HG03558 (cell line): ENCODE results near the gene ERGIC1.

Experiments used
- ATAC-seq: cut with Tn5 transposase; IDR thresholded peaks from one replicate; pipeline ENCODE4 v1.9.1; 2021; ENCODE audit warnings: moderate number of reproducible peaks; ENCODE audit not compliant: unreplicated experiment; ENCODE audit errors: extremely low read depth

The ERGIC1 gene

GRCh38 chr5:172897481-172898217 is 63.6 kb downstream of the ERGIC1 start:
- ATAC-seq = no peak

- no peak for ATAC-seq
Observed at GRCh38 chr5:172898218-172898842, 64.3 kb downstream of the ERGIC1 start.

GRCh38 chr5:172898843-172899369 is 64.9 kb downstream of the ERGIC1 start:
- no peak for ATAC-seq

GRCh38 chr5:172899436-172899835 is 65.4 kb downstream of the ERGIC1 start:
- no peak for ATAC-seq

- no peak for ATAC-seq
Observed at GRCh38 chr5:172901012-172901780, 67.1 kb downstream of the ERGIC1 start.

- ATAC-seq = no peak
Observed at GRCh38 chr5:172901788-172902496, 67.9 kb downstream of the ERGIC1 start.

- no peak for ATAC-seq
Observed at GRCh38 chr5:172902497-172903472, 68.7 kb downstream of the ERGIC1 start.

GRCh38 chr5:172903790-172904189 is 69.7 kb downstream of the ERGIC1 start:
- no peak for ATAC-seq

GRCh38 chr5:172904312-172904642 is 70.2 kb downstream of the ERGIC1 start:
- no peak for ATAC-seq

- ATAC-seq = no peak
Observed at GRCh38 chr5:172904643-172905345, 70.7 kb downstream of the ERGIC1 start.

- ATAC-seq = no peak
Observed at GRCh38 chr5:172905346-172906140, 71.5 kb downstream of the ERGIC1 start.

GRCh38 chr5:172906436-172906835 is 72.4 kb downstream of the ERGIC1 start:
- ATAC-seq = no peak

GRCh38 chr5:172906888-172907287 is 72.8 kb downstream of the ERGIC1 start:
- no peak for ATAC-seq

- no peak for ATAC-seq
Observed at GRCh38 chr5:172907657-172908056, 73.6 kb downstream of the ERGIC1 start.

GRCh38 chr5:172908662-172909061 is 74.6 kb downstream of the ERGIC1 start:
- no peak for ATAC-seq

GRCh38 chr5:172909931-172910502 is 76.0 kb downstream of the ERGIC1 start:
- ATAC-seq = no peak

GRCh38 chr5:172910828-172911627 is 77.0 kb downstream of the ERGIC1 start:
- ATAC-seq = no peak
